SK-N-SH (cell line): ENCODE results near the gene EN1. TPM values are rescaled to one million over a fixed set of nuclear protein-coding genes. Genes with fewer than 3 reads are reported as not detected.

Source experiments
- CTCF ChIA-PET: fragments of 300-600, 350-600 bp; formaldehyde crosslinking; extraction: SDS; loops from one replicate; lab custom pipeline; 2021; lab: Yijun Ruan, JAX
- POLR2A ChIA-PET: fragments of 350-600 bp; sonication (Branson Sonifier 250); formaldehyde crosslinking; extraction: SDS; loops from one replicate; lab custom pipeline; 2020; ENCODE audit warnings: antibody characterized with exemption, inconsistent platforms; lab: Yijun Ruan, JAX
- DNase-seq: peaks from one replicate; pipeline ENCODE4 v3.0.0; 2012
- H2AFZ ChIP-seq: fragments of 200-600 bp; sonication (generic); 2 replicates; pipeline ENCODE4 v1.8.1; 2016; ENCODE audit warnings: antibody characterized with exemption, mild to moderate bottlenecking, low read depth
- H3F3A ChIP-seq: fragments of 200-600 bp; sonication (generic); replicated peaks from 2 replicates; pipeline ENCODE3; 2016; ENCODE audit warnings: antibody characterized with exemption, mild to moderate bottlenecking; ENCODE audit not compliant: insufficient read depth
- H3K27ac ChIP-seq, 2 experiments: fragments of 200-500 bp in 1 of 2; fragments of 200-600 bp in 1 of 2; sonication (Bioruptor generic) in 1 of 2; sonication (generic), shearing (Covaris generic) in 1 of 2; 2 replicates each; pipeline versions ENCODE4 v1.5.1 to v1.6.1; 2014 to 2016; ENCODE audit warnings: low read depth in 2 of 2, inconsistent platforms in 1 of 2, low read length in 1 of 2, mild to moderate bottlenecking in 1 of 2, mixed read lengths in 1 of 2
- H3K27me3 ChIP-seq: fragments of 200-600 bp; sonication (generic), shearing (Covaris generic); 2 replicates; pipeline ENCODE4 v1.6.1; 2016; ENCODE audit warnings: mixed run types; ENCODE audit not compliant: insufficient read depth
- H3K36me3 ChIP-seq, 2 experiments: fragments of 200-500 bp in 1 of 2; fragments of 200-600 bp in 1 of 2; sonication (Bioruptor generic) in 1 of 2; sonication (generic) in 1 of 2; replicated peaks in 1 of 2; 2 replicates each; pipeline versions ENCODE3 to v1.5.1; 2014 to 2016; ENCODE audit warnings: low read length in 1 of 2, mild to moderate bottlenecking in 1 of 2; ENCODE audit not compliant: insufficient read depth in 2 of 2, control insufficient read depth in 1 of 2
- H3K4me1 ChIP-seq, 2 experiments: fragments of 200-500 bp in 1 of 2; fragments of 200-600 bp in 1 of 2; sonication (Bioruptor generic) in 1 of 2; sonication (generic), shearing (Covaris generic) in 1 of 2; 2 replicates each; pipeline versions ENCODE4 v1.5.1 to v1.6.1; 2014 to 2016; ENCODE audit warnings: low read depth in 1 of 2, low read length in 1 of 2, mixed run types in 1 of 2; ENCODE audit not compliant: insufficient read depth in 2 of 2, control insufficient read depth in 1 of 2
- H3K4me2 ChIP-seq: fragments of 200-600 bp; sonication (generic), shearing (Covaris generic); 2 replicates; pipeline ENCODE4 v1.6.1; 2017; ENCODE audit warnings: mixed run types
- H3K4me3 ChIP-seq, 2 experiments: fragments of 200-500 bp in 1 of 2; fragments of 200-600 bp in 1 of 2; sonication (Bioruptor generic) in 1 of 2; sonication (generic), shearing (Covaris generic) in 1 of 2; 2 replicates each; pipeline versions ENCODE4 v1.5.1 to v1.8.1; 2014 to 2016; ENCODE audit warnings: low read depth in 2 of 2, inconsistent platforms in 1 of 2, low read length in 1 of 2, mild to moderate bottlenecking in 1 of 2, mixed read lengths in 1 of 2, moderate library complexity in 1 of 2
- H3K79me2 ChIP-seq: fragments of 200-600 bp; sonication (generic); 2 replicates; pipeline ENCODE4 v1.8.1; 2017; ENCODE audit warnings: mild to moderate bottlenecking; ENCODE audit not compliant: insufficient read depth
- H3K9ac ChIP-seq: fragments of 200-600 bp; sonication (generic); 2 replicates; pipeline ENCODE4 v1.6.1; 2017; ENCODE audit warnings: mixed run types
- H3K9me2 ChIP-seq: fragments of 200-600 bp; sonication (generic); 2 replicates; pipeline ENCODE4 v1.6.1; 2017; ENCODE audit warnings: mixed run types
- H3K9me3 ChIP-seq: fragments of 200-600 bp; sonication (generic); 2 replicates; pipeline ENCODE4 v1.6.1; 2017; ENCODE audit warnings: mixed run types, mild to moderate bottlenecking, moderate library complexity
- H4K20me1 ChIP-seq: fragments of 200-600 bp; sonication (generic); 2 replicates; pipeline ENCODE4 v1.6.1; 2017; ENCODE audit warnings: mild to moderate bottlenecking, mixed run types; ENCODE audit not compliant: insufficient read depth
- CHD2 ChIP-seq: fragments of 150-350 bp; IDR thresholded peaks from 2 replicates; pipeline ENCODE4 v1.6.1; 2018; ENCODE audit warnings: low read length; ENCODE audit not compliant: partially characterized antibody
- CTCF ChIP-seq: fragments of 200-600 bp; sonication (generic); IDR thresholded peaks from 2 replicates; pipeline ENCODE4 v1.6.1; 2017; ENCODE audit warnings: antibody characterized with exemption, mild to moderate bottlenecking, moderate library complexity
- EZH2phosphoT487 ChIP-seq: fragments of 200-600 bp; sonication (generic); IDR thresholded peaks from 2 replicates; pipeline ENCODE4 v1.6.1; 2017; ENCODE audit warnings: low read depth, mixed run types, mild to moderate bottlenecking, antibody characterized with exemption, moderate library complexity, borderline replicate concordance
- FOSL2 ChIP-seq: IDR thresholded peaks from 2 replicates; pipeline ENCODE4 v1.4.0; 2012; ENCODE audit warnings: low read depth, mild to moderate bottlenecking, moderate library complexity, borderline replicate concordance
- GATA2 ChIP-seq: sonication (generic); formaldehyde crosslinking; IDR thresholded peaks from 2 replicates; pipeline ENCODE4 v1.5.0; 2020; ENCODE audit warnings: mild to moderate bottlenecking, missing genetic modification reagents
- JUND ChIP-seq: IDR thresholded peaks from 2 replicates; pipeline ENCODE4 v1.4.0; 2012
- MXI1 ChIP-seq: IDR thresholded peaks from 2 replicates; pipeline ENCODE4 v1.6.1; 2012; ENCODE audit warnings: mild to moderate bottlenecking, low read depth, low read length, improper control_type of control experiment
- NFIC ChIP-seq: IDR thresholded peaks from 2 replicates; pipeline ENCODE4 v1.4.0; 2012; ENCODE audit warnings: borderline replicate concordance
- NRF1 ChIP-seq: IDR thresholded peaks from 2 replicates; pipeline ENCODE4 v1.6.1; 2012; ENCODE audit warnings: low read depth, mild to moderate bottlenecking, low read length
- POLR2AphosphoS5 ChIP-seq: IDR thresholded peaks from 2 replicates; pipeline ENCODE4 v1.6.1; 2012; ENCODE audit warnings: low read depth, low read length
- RFX5 ChIP-seq: IDR thresholded peaks from 2 replicates; pipeline ENCODE4 v1.6.1; 2012; ENCODE audit warnings: mild to moderate bottlenecking, improper control_type of control experiment, low read length
- SIN3A ChIP-seq: IDR thresholded peaks from 2 replicates; pipeline ENCODE4 v1.6.1; 2012; ENCODE audit warnings: low read depth, mild to moderate bottlenecking, low read length, moderate library complexity, borderline replicate concordance
- TCF12 ChIP-seq: IDR thresholded peaks from 2 replicates; pipeline ENCODE4 v1.4.0; 2012
- USF2 ChIP-seq: fragments of 150-350 bp; IDR thresholded peaks from 2 replicates; pipeline ENCODE4 v1.6.1; 2017; ENCODE audit warnings: antibody characterized with exemption, low read length, low read depth, borderline replicate concordance
- YY1 ChIP-seq: IDR thresholded peaks from 2 replicates; pipeline ENCODE4 v1.4.0; 2012; ENCODE audit warnings: low read depth, mild to moderate bottlenecking
- WGBS: methylation state at CpG from one replicate; pipeline ENCODE4 v1.1.6; 2017; ENCODE audit warnings: low lambda C conversion rate; 5-methylcytosine and 5-hydroxymethylcytosine counted together
- polyA plus RNA-seq, 3 experiments: library from polyadenylated mRNA; depleted of rRNA; stranded (reverse); fragments of >200 nt; gene quantifications; 2 replicates each; pipeline ENCODE4 v1.2.3, GENCODE V29; 2012
- TF ChIP-seq, protein P1 (sequence below): IDR thresholded peaks from 2 replicates; pipeline ENCODE4; 2012

EN1 gene
- polyA plus RNA-seq, 1 of the 3 experiments (the other 2 are of a cell fraction) = not detected

GRCh38 chr2:118844261-118845004 is 3.0 kb downstream of the EN1 start:
- POLR2A ChIA-PET = no interaction called here

DNA sequence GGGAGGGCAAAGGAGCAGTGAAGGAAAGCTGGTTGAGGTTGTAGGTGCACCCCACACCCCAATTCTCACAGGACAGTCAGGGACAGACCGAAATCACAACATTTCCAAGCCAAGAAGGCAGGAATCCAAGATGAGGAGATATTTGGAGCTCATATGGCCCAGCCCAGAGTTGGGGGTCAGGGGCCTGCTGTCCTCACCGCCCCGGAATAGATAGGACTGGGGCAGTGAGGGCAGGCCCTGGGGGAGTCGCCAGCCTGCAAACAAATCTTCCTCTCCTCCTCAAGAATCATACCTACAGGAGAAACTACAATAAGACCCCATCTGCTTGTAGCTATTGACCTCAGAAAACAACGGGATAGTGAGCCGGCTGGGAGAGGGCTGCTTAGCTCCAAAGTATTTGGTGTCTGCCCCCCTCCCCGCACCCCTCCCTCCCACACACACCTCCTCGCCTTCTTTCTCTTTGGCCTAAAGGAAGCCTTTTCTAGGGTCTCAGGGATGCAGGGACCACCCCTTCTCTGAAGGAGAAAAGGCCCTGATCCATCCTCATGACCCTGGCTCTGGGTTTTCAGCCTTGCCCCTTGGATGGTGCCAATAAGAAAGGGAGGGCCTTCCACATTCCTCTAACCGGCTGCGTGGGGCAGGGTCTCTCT is 3.8 kb downstream of the EN1 start:
- no peaks in the 10 kb centered on the region for H3K9me2 ChIP-seq
- H3K36me3 ChIP-seq = no peaks in the 10 kb centered on the region
- no peak overlapping the region for H3K27ac ChIP-seq
- no peak overlapping the region for H3K4me3 ChIP-seq
- H3K9ac ChIP-seq = no peak overlapping the region
- WGBS = 12% methylated on average over 10 of the region's 10 CpGs
- no peak overlapping the region for H2AFZ ChIP-seq
- peaks cover 0 to 4% of the 10 kb centered on the region in 2 experiments; a peak in 2 of 4 replicates for H3K4me1 ChIP-seq
- H3F3A ChIP-seq = peaks cover 2% of the 10 kb centered on the region
- H3K27me3 ChIP-seq = peaks cover 90% of the 10 kb centered on the region
- no peaks in the 10 kb centered on the region for H3K9me3 ChIP-seq
- CTCF ChIA-PET = interaction anchor here (0.7 to 4.2 kb wide), 4 partner anchors 12 to 811 kb away, joined by 3 to 23 read pairs (median 4); no protein-coding TSS in a partner anchor
- no peak for DNase-seq
- no peaks in the 10 kb centered on the region for H3K79me2 ChIP-seq
- H3K4me2 ChIP-seq = no peak overlapping the region
- POLR2A ChIA-PET = no interaction called here
- 0 out of 2 replicates have a peak, but pooled peaks cover under 1% of the 10 kb centered on the region for H4K20me1 ChIP-seq
- TF ChIP-seq CHD2 (no peak), RFX5 (no peak), JUND (no peak), YY1 (no peak), TCF12 (no peak), CTCF (no peak), FOSL2 (no peak), SIN3A (no peak), USF2 (no peak), NFIC (no peak), GATA2 (no peak), POLR2AphosphoS5 (no peak), NRF1 (no peak)
- TF ChIP-seq, protein P1, sequence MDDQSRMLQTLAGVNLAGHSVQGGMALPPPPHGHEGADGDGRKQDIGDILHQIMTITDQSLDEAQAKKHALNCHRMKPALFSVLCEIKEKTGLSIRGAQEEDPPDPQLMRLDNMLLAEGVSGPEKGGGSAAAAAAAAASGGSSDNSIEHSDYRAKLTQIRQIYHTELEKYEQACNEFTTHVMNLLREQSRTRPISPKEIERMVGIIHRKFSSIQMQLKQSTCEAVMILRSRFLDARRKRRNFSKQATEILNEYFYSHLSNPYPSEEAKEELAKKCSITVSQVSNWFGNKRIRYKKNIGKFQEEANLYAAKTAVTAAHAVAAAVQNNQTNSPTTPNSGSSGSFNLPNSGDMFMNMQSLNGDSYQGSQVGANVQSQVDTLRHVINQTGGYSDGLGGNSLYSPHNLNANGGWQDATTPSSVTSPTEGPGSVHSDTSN = no peak

More at GRCh38 chr2:118844261-118845004, 3.0 kb downstream of the EN1 start:
- Histone ChIP-seq H3F3A (peaks cover 2% of the 10 kb centered on the region), H3K4me2 (no peak overlapping the region), H3K36me3 (no peaks in the 10 kb centered on the region), H3K79me2 (no peaks in the 10 kb centered on the region), H4K20me1 (0 out of 2 replicates have a peak, but pooled peaks cover 2% of the 10 kb centered on the region), H2AFZ (no peak overlapping the region), H3K9me2 (no peaks in the 10 kb centered on the region), H3K4me1 (peaks cover 0 to 4% of the 10 kb centered on the region in 2 experiments; a peak in 2 of 4 replicates), H3K27me3 (peaks cover 90% of the 10 kb centered on the region), H3K27ac (no peak overlapping the region), H3K9me3 (no peaks in the 10 kb centered on the region), H3K9ac (no peak overlapping the region), H3K4me3 (no peak overlapping the region)
- CTCF ChIA-PET = interaction anchor here (0.9 to 4.2 kb wide), 4 partner anchors 8 to 812 kb away, joined by 4 to 23 read pairs (median 4); no protein-coding TSS in a partner anchor
- TF ChIP-seq MXI1 (no peak), EZH2phosphoT487 (0 out of 2 replicates have a peak, but pooled peaks have one; percentile 11), CTCF (no peak)
- 19% methylated on average over 5 of the region's 8 CpGs for WGBS
- no peak for DNase-seq
